ENCODE data around the gene PCDHA10. TPM values are rescaled to one million over a fixed set of nuclear protein-coding genes. Genes with fewer than 3 reads are reported as not detected.
"Not testable (repeated sequence)": the region's sequence is repeated elsewhere in the genome, so short reads cannot be mapped to it uniquely, and the experiment has no call there.

PCDHA10 gene, protein sequence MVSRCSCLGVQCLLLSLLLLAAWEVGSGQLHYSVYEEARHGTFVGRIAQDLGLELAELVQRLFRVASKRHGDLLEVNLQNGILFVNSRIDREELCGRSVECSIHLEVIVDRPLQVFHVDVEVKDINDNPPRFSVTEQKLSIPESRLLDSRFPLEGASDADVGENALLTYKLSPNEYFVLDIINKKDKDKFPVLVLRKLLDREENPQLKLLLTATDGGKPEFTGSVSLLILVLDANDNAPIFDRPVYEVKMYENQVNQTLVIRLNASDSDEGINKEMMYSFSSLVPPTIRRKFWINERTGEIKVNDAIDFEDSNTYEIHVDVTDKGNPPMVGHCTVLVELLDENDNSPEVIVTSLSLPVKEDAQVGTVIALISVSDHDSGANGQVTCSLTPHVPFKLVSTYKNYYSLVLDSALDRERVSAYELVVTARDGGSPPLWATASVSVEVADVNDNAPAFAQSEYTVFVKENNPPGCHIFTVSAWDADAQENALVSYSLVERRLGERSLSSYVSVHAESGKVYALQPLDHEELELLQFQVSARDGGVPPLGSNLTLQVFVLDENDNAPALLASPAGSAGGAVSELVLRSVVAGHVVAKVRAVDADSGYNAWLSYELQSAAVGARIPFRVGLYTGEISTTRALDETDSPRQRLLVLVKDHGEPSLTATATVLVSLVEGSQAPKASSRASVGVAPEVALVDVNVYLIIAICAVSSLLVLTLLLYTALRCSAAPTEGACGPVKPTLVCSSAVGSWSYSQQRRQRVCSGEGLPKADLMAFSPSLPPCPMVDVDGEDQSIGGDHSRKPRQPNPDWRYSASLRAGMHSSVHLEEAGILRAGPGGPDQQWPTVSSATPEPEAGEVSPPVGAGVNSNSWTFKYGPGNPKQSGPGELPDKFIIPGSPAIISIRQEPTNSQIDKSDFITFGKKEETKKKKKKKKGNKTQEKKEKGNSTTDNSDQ
- polyA plus RNA-seq (2013, experiment 1 of 2) = 11.2 TPM
- 11.6 TPM for polyA plus RNA-seq (2013, experiment 2 of 2)

DNA sequence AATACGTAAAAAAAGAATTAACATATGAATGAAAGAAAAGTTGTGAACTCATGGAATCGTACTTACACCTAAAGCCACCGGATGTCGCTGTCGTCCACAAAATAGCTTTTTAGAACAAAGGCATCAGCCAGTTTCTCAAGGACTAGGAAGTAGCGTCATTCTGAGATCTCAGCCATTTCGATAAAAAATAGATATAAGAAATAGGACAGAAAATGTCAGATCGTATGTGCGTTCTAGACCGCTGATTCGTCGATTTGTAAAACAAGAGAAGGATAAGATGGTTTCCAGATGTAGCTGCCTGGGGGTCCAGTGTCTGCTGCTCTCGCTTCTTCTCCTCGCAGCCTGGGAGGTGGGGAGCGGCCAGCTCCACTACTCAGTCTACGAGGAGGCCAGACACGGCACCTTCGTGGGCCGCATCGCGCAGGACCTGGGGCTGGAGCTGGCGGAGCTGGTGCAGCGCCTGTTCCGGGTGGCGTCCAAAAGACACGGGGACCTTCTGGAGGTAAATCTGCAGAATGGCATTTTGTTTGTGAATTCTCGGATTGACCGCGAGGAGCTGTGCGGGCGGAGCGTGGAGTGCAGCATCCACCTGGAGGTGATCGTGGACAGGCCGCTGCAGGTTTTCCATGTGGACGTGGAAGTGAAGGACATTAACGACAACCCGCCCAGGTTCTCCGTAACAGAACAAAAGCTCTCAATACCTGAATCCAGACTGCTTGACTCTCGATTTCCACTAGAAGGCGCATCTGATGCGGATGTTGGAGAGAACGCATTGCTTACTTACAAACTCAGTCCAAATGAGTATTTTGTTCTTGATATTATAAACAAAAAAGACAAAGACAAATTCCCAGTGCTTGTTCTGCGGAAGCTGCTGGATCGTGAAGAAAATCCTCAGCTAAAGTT lies at the start of gene PCDHA10:
PCDHA10 (plus strand) TSS at position 126 of the 903 bp plus-strand sequence; CDS start at position 278, 152 bp downstream.
- Histone ChIP-seq H3K9ac (ENCODE audit: low read length) (no peak within 1 kb of the TSS), H2BK12ac (ENCODE audit: low read length in 2 of 2) (no peak within 1 kb of the TSS), H3K4me1 (ENCODE audit: control insufficient read depth, insufficient read depth, low read depth, low read length) (no peaks in the 10 kb centered on the region), H3K36me3 (ENCODE audit: control insufficient read depth in 1 of 2, insufficient read depth in 2 of 2, low read depth in 1 of 2, low read length in 2 of 2) (peaks cover 0 to 9% of the 10 kb centered on the region in 2 experiments), H2BK15ac (ENCODE audit: low read depth, poor library complexity, severe bottlenecking) (no peak within 1 kb of the TSS), H2AK5ac (ENCODE audit: low read length, severe bottlenecking) (no peak within 1 kb of the TSS), H3K9me3 (ENCODE audit: control insufficient read depth, low read length) (peaks cover 42% of the 10 kb centered on the region), H3K4me3 (ENCODE audit: insufficient read depth in 1 of 2, low read depth in 1 of 2, low read length in 2 of 2) (peak within 1 kb of the TSS in 1 of 2 experiments; percentile 37), H2BK120ac (ENCODE audit: low read depth, low read length) (no peak within 1 kb of the TSS), H4K8ac (ENCODE audit: low read length) (peak within 1 kb of the TSS; percentile 41), H2AFZ (ENCODE audit: low read depth, low read length) (no peak within 1 kb of the TSS), H3K4ac (ENCODE audit: low read depth in 1 of 2, low read length in 2 of 2) (no peak within 1 kb of the TSS), H3K27me3 (ENCODE audit: control insufficient read depth in 1 of 2, insufficient read depth in 1 of 2, low read length in 2 of 2) (no peaks in the 10 kb centered on the region), H4K91ac (ENCODE audit: low read length) (no peak within 1 kb of the TSS), H3K23ac (ENCODE audit: low read length in 2 of 2) (no peak within 1 kb of the TSS), H2BK5ac (ENCODE audit: low read depth, low read length, poor library complexity, severe bottlenecking) (no peak within 1 kb of the TSS), H3K27ac (ENCODE audit: low read length, poor library complexity, severe bottlenecking) (no peak within 1 kb of the TSS), H3K4me2 (ENCODE audit: low read length, poor library complexity, severe bottlenecking) (no peak within 1 kb of the TSS), H3K18ac (ENCODE audit: low read depth in 1 of 2, low read length in 2 of 2) (no peak within 1 kb of the TSS), H3K14ac (ENCODE audit: low read length in 2 of 2) (no peak within 1 kb of the TSS), H3K79me1 (replicated peaks; ENCODE audit: low read length, poor library complexity, severe bottlenecking) (no peaks in the 10 kb centered on the region)
- DNase-seq = peak; percentile 78
- 14% methylated on average over 18 of the region's 44 CpGs for WGBS

DNA sequence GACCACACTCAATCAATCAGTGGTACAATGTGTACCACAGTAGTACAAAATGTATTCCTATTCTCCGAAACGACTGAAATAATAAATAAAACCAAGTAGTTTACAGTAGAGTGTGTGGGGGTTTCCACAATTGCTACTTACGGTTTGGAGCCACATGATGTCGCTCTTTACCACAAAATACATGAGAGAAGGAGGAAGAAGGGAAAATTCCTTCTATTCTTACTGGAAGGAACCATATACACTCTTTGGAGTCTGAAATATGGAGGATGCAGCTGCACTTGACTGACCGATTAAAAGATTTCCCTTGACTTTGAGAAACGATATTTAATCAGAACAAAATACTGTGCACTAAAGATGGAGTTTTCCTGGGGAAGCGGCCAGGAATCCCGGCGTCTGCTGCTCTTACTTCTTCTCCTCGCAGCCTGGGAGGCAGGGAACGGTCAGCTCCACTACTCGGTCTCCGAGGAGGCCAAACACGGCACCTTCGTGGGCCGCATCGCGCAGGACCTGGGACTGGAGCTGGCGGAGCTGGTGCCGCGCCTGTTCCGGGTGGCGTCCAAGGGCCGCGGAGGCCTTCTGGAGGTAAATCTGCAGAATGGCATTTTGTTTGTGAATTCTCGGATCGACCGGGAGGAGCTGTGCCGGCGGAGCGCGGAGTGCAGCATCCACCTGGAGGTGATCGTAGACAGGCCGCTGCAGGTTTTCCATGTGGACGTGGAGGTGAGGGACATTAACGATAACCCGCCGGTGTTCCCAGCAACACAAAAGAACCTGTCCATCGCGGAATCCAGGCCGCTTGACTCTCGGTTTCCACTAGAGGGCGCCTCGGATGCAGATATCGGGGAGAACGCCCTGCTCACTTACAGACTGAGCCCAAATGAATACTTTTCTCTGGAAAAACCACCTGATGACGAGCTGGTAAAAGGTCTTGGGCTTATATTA lies 48.6 kb upstream of the PCDHA10 start, which contains the start of gene PCDHA4:
PCDHA4 (plus strand) TSS at position 235 of the 942 bp plus-strand sequence.
- peak; percentile 71 for DNase-seq
- peaks cover 0 to 15% of the 10 kb centered on the region in 2 experiments for H3K36me3 ChIP-seq (ENCODE audit: control insufficient read depth in 1 of 2, insufficient read depth in 2 of 2, low read depth in 1 of 2, low read length in 2 of 2)
- peaks cover 56% of the 10 kb centered on the region for H3K9me3 ChIP-seq (ENCODE audit: control insufficient read depth, low read length)
- peak within 1 kb of the TSS; percentile 55 for H2AFZ ChIP-seq (ENCODE audit: low read depth, low read length)
- H2BK5ac ChIP-seq (ENCODE audit: low read depth, low read length, poor library complexity, severe bottlenecking) = no peak within 1 kb of the TSS
- H4K91ac ChIP-seq (ENCODE audit: low read length) = no peak within 1 kb of the TSS
- no peak within 1 kb of the TSS for H2BK15ac ChIP-seq (ENCODE audit: low read depth, poor library complexity, severe bottlenecking)
- H3K27ac ChIP-seq (ENCODE audit: low read length, poor library complexity, severe bottlenecking) = peak within 1 kb of the TSS; percentile 26
- WGBS = 46% methylated on average over 42 of the region's 47 CpGs
- peak within 1 kb of the TSS; percentile 18 for H3K4me2 ChIP-seq (ENCODE audit: low read length, poor library complexity, severe bottlenecking)
- H4K8ac ChIP-seq (ENCODE audit: low read length) = no peak within 1 kb of the TSS
- no peak within 1 kb of the TSS for H2BK12ac ChIP-seq (ENCODE audit: low read length in 2 of 2)
- no peak within 1 kb of the TSS for H3K14ac ChIP-seq (ENCODE audit: low read length in 2 of 2)
- peaks cover 5% of the 10 kb centered on the region for H3K79me1 ChIP-seq (replicated peaks; ENCODE audit: low read length, poor library complexity, severe bottlenecking)
- peak within 1 kb of the TSS; percentile 56 to 68 for H3K4me3 ChIP-seq (ENCODE audit: insufficient read depth in 1 of 2, low read depth in 1 of 2, low read length in 2 of 2)
- H3K4ac ChIP-seq (ENCODE audit: low read depth in 1 of 2, low read length in 2 of 2) = no peak within 1 kb of the TSS
- peaks cover 7% of the 10 kb centered on the region for H3K4me1 ChIP-seq (ENCODE audit: control insufficient read depth, insufficient read depth, low read depth, low read length)
- no peak within 1 kb of the TSS for H2BK120ac ChIP-seq (ENCODE audit: low read depth, low read length)
- H3K27me3 ChIP-seq (ENCODE audit: control insufficient read depth in 1 of 2, insufficient read depth in 1 of 2, low read length in 2 of 2) = no peaks in the 10 kb centered on the region
- H2AK5ac ChIP-seq (ENCODE audit: low read length, severe bottlenecking) = no peak within 1 kb of the TSS
- no peak within 1 kb of the TSS for H3K18ac ChIP-seq (ENCODE audit: low read depth in 1 of 2, low read length in 2 of 2)
- H3K9ac ChIP-seq (ENCODE audit: low read length) = no peak within 1 kb of the TSS
- H3K23ac ChIP-seq (ENCODE audit: low read length in 2 of 2) = no peak within 1 kb of the TSS

DNA sequence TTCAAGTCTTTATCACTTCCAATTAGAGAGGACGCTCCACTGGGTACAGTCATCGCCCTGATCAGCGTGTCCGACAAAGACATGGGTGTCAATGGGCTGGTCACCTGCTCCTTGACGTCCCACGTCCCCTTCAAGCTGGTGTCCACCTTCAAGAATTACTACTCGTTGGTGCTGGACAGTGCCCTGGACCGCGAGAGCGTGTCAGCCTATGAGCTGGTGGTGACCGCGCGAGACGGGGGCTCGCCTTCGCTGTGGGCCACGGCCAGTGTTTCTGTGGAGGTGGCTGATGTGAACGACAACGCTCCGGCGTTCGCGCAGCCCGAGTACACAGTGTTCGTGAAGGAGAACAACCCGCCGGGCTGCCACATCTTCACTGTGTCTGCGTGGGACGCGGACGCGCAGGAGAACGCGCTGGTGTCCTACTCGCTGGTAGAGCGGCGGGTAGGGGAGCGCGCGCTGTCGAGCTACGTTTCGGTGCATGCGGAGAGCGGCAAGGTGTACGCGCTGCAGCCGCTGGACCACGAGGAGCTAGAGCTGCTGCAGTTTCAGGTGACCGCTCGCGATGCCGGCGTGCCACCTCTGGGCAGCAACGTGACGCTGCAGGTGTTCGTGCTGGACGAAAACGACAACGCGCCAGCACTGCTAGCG lies 47.3 kb upstream of the PCDHA10 start:
- not testable (repeated sequence) for H3K4me1 ChIP-seq (ENCODE audit: control insufficient read depth, insufficient read depth, low read depth, low read length); H3K36me3 ChIP-seq (ENCODE audit: control insufficient read depth in 1 of 2, insufficient read depth in 2 of 2, low read depth in 1 of 2, low read length in 2 of 2); DNase-seq; H3K9ac ChIP-seq (ENCODE audit: low read length); H2BK5ac ChIP-seq (ENCODE audit: low read depth, low read length, poor library complexity, severe bottlenecking); H3K27ac ChIP-seq (ENCODE audit: low read length, poor library complexity, severe bottlenecking); H4K8ac ChIP-seq (ENCODE audit: low read length); H3K18ac ChIP-seq (ENCODE audit: low read depth in 1 of 2, low read length in 2 of 2); H3K23ac ChIP-seq (ENCODE audit: low read length in 2 of 2); H2BK120ac ChIP-seq (ENCODE audit: low read depth, low read length); H2BK15ac ChIP-seq (ENCODE audit: low read depth, poor library complexity, severe bottlenecking); H3K79me1 ChIP-seq (replicated peaks; ENCODE audit: low read length, poor library complexity, severe bottlenecking); H3K4ac ChIP-seq (ENCODE audit: low read depth in 1 of 2, low read length in 2 of 2); H2BK12ac ChIP-seq (ENCODE audit: low read length in 2 of 2); H2AK5ac ChIP-seq (ENCODE audit: low read length, severe bottlenecking); H4K91ac ChIP-seq (ENCODE audit: low read length); H3K4me2 ChIP-seq (ENCODE audit: low read length, poor library complexity, severe bottlenecking); H3K27me3 ChIP-seq (ENCODE audit: control insufficient read depth in 1 of 2, insufficient read depth in 1 of 2, low read length in 2 of 2); H2AFZ ChIP-seq (ENCODE audit: low read depth, low read length); H3K14ac ChIP-seq (ENCODE audit: low read length in 2 of 2); H3K4me3 ChIP-seq (ENCODE audit: insufficient read depth in 1 of 2, low read depth in 1 of 2, low read length in 2 of 2)
- H3K9me3 ChIP-seq (ENCODE audit: control insufficient read depth, low read length) = peaks cover 58% of the 10 kb centered on the region
- 98% methylated on average over 62 of the region's 62 CpGs for WGBS

Measured in mesenchymal stem cell (in vitro differentiated cells and primary cell).